Kidney (tissue), 14 donors: ENCODE measurements around the gene SLC25A46. TPM values are rescaled to one million over a fixed set of nuclear protein-coding genes. Genes with fewer than 3 reads are reported as not detected.
A peak's percentile ranks its signal among the peaks of the same experiment; 100 is the strongest.

Experiments used
- DNase-seq, 5 donors: peaks; one replicate each; pipeline ENCODE4 v3.0.0-alpha.2; 2013 to 2020
- FAIRE-seq: peaks from 2 replicates; lab custom pipeline; 2012; peaks lifted over from hg19 to GRCh38; lab: Jason Lieb, UNC
- H3K27ac ChIP-seq, 2 donors: one replicate each; pipeline ENCODE4 v1.7.0; 2013; ENCODE audit warnings: low read depth in 2 of 2, low read length in 2 of 2, inconsistent platforms in 1 of 2
- H3K27me3 ChIP-seq: one replicate; pipeline ENCODE4 v1.7.1; 2013; ENCODE audit warnings: low read length, inconsistent platforms; ENCODE audit not compliant: control insufficient read depth, insufficient read depth
- H3K36me3 ChIP-seq, 3 donors: one replicate each; pipeline versions ENCODE4 v1.7.0 to v1.7.1; 2013; ENCODE audit warnings: low read length in 3 of 3, control low read depth in 1 of 3, inconsistent platforms in 1 of 3; ENCODE audit not compliant: insufficient read depth in 3 of 3, control insufficient read depth in 2 of 3
- H3K4me1 ChIP-seq, 3 donors: one replicate each; pipeline versions ENCODE4 v1.7.0 to v1.7.1; 2013; ENCODE audit warnings: low read length in 3 of 3, inconsistent platforms in 1 of 3, low read depth in 1 of 3; ENCODE audit not compliant: control insufficient read depth in 2 of 3, insufficient read depth in 2 of 3
- H3K4me3 ChIP-seq, 3 donors: one replicate each; pipeline versions ENCODE4 v1.7.0 to v1.8.1; 2013; ENCODE audit warnings: low read length in 3 of 3, control low read depth in 1 of 3, inconsistent platforms in 1 of 3
- H3K9ac ChIP-seq, 3 donors: one replicate each; pipeline versions ENCODE4 v1.7.0 to v1.7.1; 2013; ENCODE audit warnings: low read length in 3 of 3, control low read depth in 1 of 3, inconsistent platforms in 1 of 3
- H3K9me3 ChIP-seq, 3 donors: one replicate each; pipeline versions ENCODE4 v1.7.0 to v1.7.1; 2013; ENCODE audit warnings: low read length in 3 of 3, control low read depth in 1 of 3, inconsistent platforms in 1 of 3; ENCODE audit not compliant: control insufficient read depth in 2 of 3, insufficient read depth in 1 of 3
- CTCF ChIP-seq: IDR thresholded peaks from 3 replicates; pipeline ENCODE4 v1.5.1; 2012; ENCODE audit warnings: mild to moderate bottlenecking, moderate library complexity, borderline replicate concordance; ENCODE audit not compliant: insufficient read depth; ENCODE audit errors: extremely low read depth
- intact Hi-C: fragments of 100-400 bp; cut with DNase I; formaldehyde crosslinking; loops from one replicate; pipeline ENCODE4 v1.11.1; 2022
- polyA plus RNA-seq: library from polyadenylated mRNA; stranded (reverse); fragments of 350-450 nt; fragmentation: Illumina TruSeq; extraction: RNeasy Lipid Tissue Mini Kit (QIAGEN cat#74804); gene quantifications from one replicate; pipeline ENCODE4 v1.2.3, GENCODE V29; 2014; ENCODE audit warnings: low read depth, low replicate concordance; ENCODE audit not compliant: insufficient read depth
- total RNA-seq: library from RNA; stranded (reverse); fragmentation: NEBNext Ultra II Directional; extraction: Animal tissue kit (Norgen Biotek cat#: 25700); gene quantifications from one replicate; pipeline ENCODE4 v1.2.1, GENCODE V29; 2021
- donor health status: control.
- donor health status: control.
- donor health status: control.
- donor health status: control.
- donor health status: control.
- donor health status: DM: yes; HTN: yes; CAD: no.
- donor health status: Normal renal cell carcinoma (clear cell type).

The SLC25A46 gene
- total and polyA plus RNA-seq, 2 donors from 2014 or later, result 20.3 to 39.4 TPM

- DNase-seq (no peak), FAIRE-seq (no peak)
- H3K9me3 ChIP-seq, result no peaks in the 10 kb centered on the region
- no peaks in the 10 kb centered on the region for H3K36me3 ChIP-seq
- H3K27ac ChIP-seq, result no peak overlapping the region
- no peak overlapping the region for H3K9ac ChIP-seq
- no peak overlapping the region for H3K4me3 ChIP-seq
- no peak for TF ChIP-seq CTCF
- no peaks in the 10 kb centered on the region for H3K27me3 ChIP-seq
- intact Hi-C loops, result no loop called here
- no peaks in the 10 kb centered on the region for H3K4me1 ChIP-seq
Measured at GRCh38 chr5:110735556-110735955, 3.3 kb upstream of the SLC25A46 start.

- H3K36me3 ChIP-seq, result no peaks in the 10 kb centered on the region
- no peaks in the 10 kb centered on the region for H3K9me3 ChIP-seq
- H3K27ac ChIP-seq, result no peak overlapping the region
- intact Hi-C loops, result no loop called here
- FAIRE-seq, result no peak
- H3K4me1 ChIP-seq, result no peaks in the 10 kb centered on the region
- no peaks in the 10 kb centered on the region for H3K27me3 ChIP-seq
- no peak overlapping the region for H3K9ac ChIP-seq
- no peak for TF ChIP-seq CTCF
- peak in 1 of 5 donors; percentile 8 for DNase-seq
- H3K4me3 ChIP-seq, result peak overlapping the region in 1 of 3 donors; percentile 11
Measured at GRCh38 chr5:110736753-110737152, 2.1 kb upstream of the SLC25A46 start.

- peak overlapping the region; percentile 58 to 78 for H3K27ac ChIP-seq
- no peaks in the 10 kb centered on the region for H3K4me1 ChIP-seq
- no peaks in the 10 kb centered on the region for H3K9me3 ChIP-seq
- H3K36me3 ChIP-seq, result no peaks in the 10 kb centered on the region
- no peak for TF ChIP-seq CTCF
- FAIRE-seq (no peak), DNase-seq (no peak)
- H3K4me3 ChIP-seq, result peak overlapping the region; percentile 92 to 97 (median 92)
- intact Hi-C loops, result no loop called here
- no peaks in the 10 kb centered on the region for H3K27me3 ChIP-seq
- peak overlapping the region; percentile 72 to 89 (median 74) for H3K9ac ChIP-seq
Measured at GRCh38 chr5:110738503-110738811, 350 bp upstream of the SLC25A46 start.
